GM19438 (cell line): ENCODE measurements around the gene SLC7A8.
A peak's percentile ranks its signal among the peaks of the same experiment; 100 is the strongest.

Experiments
- ATAC-seq: cut with Tn5 transposase; IDR thresholded peaks from one replicate; pipeline ENCODE4 v1.9.1; 2021; ENCODE audit warnings: low read depth; ENCODE audit not compliant: unreplicated experiment

The SLC7A8 gene

GRCh38 chr14:23136566-23137133 lies 46.8 kb downstream of the SLC7A8 start:
- ATAC-seq = no peak

GRCh38 chr14:23132970-23133369 lies 50.5 kb downstream of the SLC7A8 start:
- no peak for ATAC-seq

GRCh38 chr14:23131482-23131881 lies 52.0 kb downstream of the SLC7A8 start:
- ATAC-seq = no peak

- ATAC-seq = no peak
Observed at GRCh38 chr14:23130871-23131270, 52.6 kb downstream of the SLC7A8 start.

- ATAC-seq = no peak
Observed at GRCh38 chr14:23129759-23130316, 53.6 kb downstream of the SLC7A8 start.

- no peak for ATAC-seq
Observed at GRCh38 chr14:23128969-23129758, 54.3 kb downstream of the SLC7A8 start.

- no peak for ATAC-seq
Observed at GRCh38 chr14:23127861-23128260, 55.6 kb downstream of the SLC7A8 start.

- no peak for ATAC-seq
Observed at GRCh38 chr14:23126548-23127278, 56.7 kb downstream of the SLC7A8 start.

GRCh38 chr14:23125933-23126524 lies 57.4 kb downstream of the SLC7A8 start:
- ATAC-seq = no peak

- no peak for ATAC-seq
Observed at GRCh38 chr14:23125011-23125410, 58.4 kb downstream of the SLC7A8 start.

- no peak for ATAC-seq
Observed at GRCh38 chr14:23124337-23124954, 59.0 kb downstream of the SLC7A8 start.

- no peak for ATAC-seq
Observed at GRCh38 chr14:23123419-23123818, 60.0 kb downstream of the SLC7A8 start.

GRCh38 chr14:23122086-23122485 lies 61.4 kb downstream of the SLC7A8 start:
- ATAC-seq = no peak

GRCh38 chr14:23121361-23121771 lies 62.1 kb downstream of the SLC7A8 start:
- no peak for ATAC-seq

GRCh38 chr14:23120541-23121251 lies 62.8 kb downstream of the SLC7A8 start:
- ATAC-seq = peak; percentile 73

- no peak for ATAC-seq
Observed at GRCh38 chr14:23119363-23120327, 63.8 kb downstream of the SLC7A8 start.

GRCh38 chr14:23118506-23119362 lies 64.7 kb downstream of the SLC7A8 start, which contains the start of gene CEBPE:
Gene CEBPE (minus strand): TSS chr14:23119255. CDS start chr14:23119091, 164 bp downstream.
- ATAC-seq = no peak
